Gastrocnemius medialis (tissue), 4 donors: ENCODE results near the gene HS3ST6.

ENCODE experiments used
- CTCF ChIP-seq, 5 experiments: fragments of 450-650 bp in 3 of 5; fragments of 200-600 bp in 2 of 5; sonication (generic) in 2 of 5; IDR thresholded peaks in 4 of 5; conservative IDR thresholded peaks in 1 of 5; 1 replicate in 4 of 5; 2 replicates in 1 of 5; pipeline ENCODE4 v1.5.1; 2016 to 2019; ENCODE audit warnings: antibody characterized with exemption in 5 of 5, mild to moderate bottlenecking in 3 of 5, moderate library complexity in 3 of 5
- POLR2A ChIP-seq, 2 donors: fragments of 450-650 bp; IDR thresholded peaks; one replicate each; pipeline ENCODE4 v1.6.1; 2017; ENCODE audit warnings: antibody characterized with exemption in 2 of 2, mild to moderate bottlenecking in 2 of 2, moderate library complexity in 2 of 2

- TF ChIP-seq CTCF (IDR thresholded peaks at IDR 0.05 in 4 of 5, conservative IDR thresholded peaks at IDR 0.05 in 1 of 5) (peak in 4 of 5 experiments; percentile 24 to 48 (median 36)), POLR2A (IDR thresholded peaks at IDR 0.05) (peak; percentile 47 to 76)
These were observed 23.2 kb upstream of the HS3ST6 start for GRCh38 chr16:1941162-1942046.
